Retina (tissue), 1 donor: ENCODE results near the gene MAK.
A peak's percentile ranks its signal among the peaks of the same experiment; 100 is the strongest.
"Not testable (repeated sequence)": the region's sequence is repeated elsewhere in the genome, so short reads cannot be mapped to it uniquely, and the experiment has no call there.

Experiments used
- DNase-seq: peaks from one replicate; pipeline ENCODE4 v3.0.0-alpha.2; 2016

Gene MAK, protein sequence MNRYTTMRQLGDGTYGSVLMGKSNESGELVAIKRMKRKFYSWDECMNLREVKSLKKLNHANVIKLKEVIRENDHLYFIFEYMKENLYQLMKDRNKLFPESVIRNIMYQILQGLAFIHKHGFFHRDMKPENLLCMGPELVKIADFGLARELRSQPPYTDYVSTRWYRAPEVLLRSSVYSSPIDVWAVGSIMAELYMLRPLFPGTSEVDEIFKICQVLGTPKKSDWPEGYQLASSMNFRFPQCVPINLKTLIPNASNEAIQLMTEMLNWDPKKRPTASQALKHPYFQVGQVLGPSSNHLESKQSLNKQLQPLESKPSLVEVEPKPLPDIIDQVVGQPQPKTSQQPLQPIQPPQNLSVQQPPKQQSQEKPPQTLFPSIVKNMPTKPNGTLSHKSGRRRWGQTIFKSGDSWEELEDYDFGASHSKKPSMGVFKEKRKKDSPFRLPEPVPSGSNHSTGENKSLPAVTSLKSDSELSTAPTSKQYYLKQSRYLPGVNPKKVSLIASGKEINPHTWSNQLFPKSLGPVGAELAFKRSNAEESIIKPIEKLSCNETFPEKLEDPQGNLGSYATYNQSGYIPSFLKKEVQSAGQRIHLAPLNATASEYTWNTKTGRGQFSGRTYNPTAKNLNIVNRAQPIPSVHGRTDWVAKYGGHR

DNA sequence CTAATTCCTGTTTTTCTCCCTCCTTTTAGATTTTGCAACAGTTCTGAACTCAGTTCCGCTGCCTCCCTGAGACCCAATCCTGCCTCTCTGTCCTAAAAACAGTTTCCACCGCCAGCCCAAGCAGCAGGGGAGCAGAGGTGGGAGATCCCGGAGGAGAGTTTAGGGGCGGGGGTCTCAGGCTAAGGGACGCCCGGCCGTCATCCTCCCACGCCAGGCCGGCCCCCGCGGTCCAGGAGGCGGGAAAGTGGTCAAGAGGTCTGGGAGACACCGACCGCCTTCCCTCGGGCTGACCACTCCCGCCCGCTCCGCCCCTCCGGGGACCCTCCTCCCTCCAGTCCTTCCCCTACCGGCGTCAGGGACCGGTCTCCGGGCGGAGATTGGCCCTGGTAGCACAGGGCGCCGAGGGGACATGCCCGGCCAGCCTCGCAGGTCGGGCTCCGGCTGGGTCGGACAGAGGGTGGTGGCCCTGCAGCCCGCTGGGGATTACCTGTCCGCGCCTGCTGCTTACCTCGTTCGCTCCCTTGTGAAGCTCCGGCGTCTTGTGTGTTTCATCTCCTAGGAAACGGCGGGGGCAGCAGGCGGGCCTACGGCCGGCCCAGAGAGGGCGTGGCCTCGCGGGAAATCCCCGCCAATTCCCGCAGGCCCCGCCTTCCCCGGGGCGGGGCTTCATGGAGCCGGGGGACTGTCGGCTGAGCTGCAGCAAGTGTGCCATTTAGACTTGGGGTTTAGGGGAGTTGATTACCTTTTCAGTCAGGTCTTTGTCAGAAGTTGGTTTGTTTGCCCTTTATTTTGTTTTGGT, at the start of gene MAK:
Gene MAK, minus strand, starts transcription at position 545 of the 799 bp plus-strand sequence. CDS start 7,891 bp downstream, outside the sequence.
- DNase-seq = peak; percentile 98

DNA sequence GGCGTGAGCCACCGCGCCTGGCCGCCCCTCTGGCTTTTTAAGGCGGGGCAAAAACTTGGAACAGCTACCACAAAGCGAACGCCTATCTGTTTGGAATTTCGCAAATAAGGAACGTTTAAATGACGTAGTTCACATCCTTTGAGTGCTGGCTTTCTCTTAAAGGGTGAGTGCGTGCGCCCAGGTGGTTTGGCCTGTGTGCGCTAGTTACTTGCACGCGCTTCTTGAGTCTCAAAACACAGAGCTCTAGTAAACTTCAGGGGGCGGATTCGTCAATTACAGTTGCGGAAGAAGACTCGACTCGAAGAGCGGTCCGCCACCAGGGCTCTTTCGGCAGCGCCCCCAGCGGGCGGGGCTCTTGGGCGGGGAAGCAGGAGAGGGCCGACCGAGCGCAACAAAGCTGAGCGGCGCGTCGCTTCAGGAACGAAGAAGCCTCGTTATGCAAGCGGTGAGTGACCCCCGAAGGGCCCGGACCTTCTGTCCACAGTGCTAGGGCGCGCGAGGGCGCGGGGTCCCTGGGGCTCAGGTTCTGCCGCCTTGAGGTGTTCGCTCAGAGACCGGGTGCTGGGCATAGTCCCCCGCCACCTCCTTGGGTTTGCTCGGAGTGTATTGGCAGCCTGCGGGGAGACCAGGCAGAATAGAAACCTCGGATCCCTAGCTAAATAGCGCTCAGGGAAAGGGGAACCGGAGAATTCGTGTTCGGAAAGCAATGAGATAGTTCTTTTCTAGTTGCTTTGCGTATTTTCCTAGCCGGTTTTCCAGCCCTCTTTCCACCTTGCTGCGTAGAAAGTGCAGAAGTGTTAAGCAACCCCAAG, 48.6 kb upstream of the MAK start, which contains the start of gene SYCP2L:
Gene SYCP2L, plus strand, starts transcription at position 362 of the 812 bp plus-strand sequence. Its CDS starts 75 bp downstream, at position 437.
- DNase-seq = peak; percentile 90

DNA sequence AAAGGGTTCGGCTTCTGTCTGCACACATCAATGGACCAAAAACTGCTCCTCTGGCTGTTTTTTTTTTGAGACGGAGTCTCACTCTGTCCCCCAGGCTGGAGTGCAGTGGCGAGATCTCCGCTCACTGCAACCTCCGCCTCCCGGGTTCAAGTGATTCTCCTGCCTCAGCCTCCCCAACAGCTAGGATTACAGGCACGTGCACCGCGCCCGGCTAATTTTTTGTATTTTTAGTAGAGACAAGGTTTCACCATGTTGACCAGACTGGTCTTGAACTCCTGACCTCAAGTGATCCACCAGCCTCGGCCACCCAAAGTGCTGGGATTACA, 48.0 kb upstream of the MAK start:
- not testable (repeated sequence) for DNase-seq

DNA sequence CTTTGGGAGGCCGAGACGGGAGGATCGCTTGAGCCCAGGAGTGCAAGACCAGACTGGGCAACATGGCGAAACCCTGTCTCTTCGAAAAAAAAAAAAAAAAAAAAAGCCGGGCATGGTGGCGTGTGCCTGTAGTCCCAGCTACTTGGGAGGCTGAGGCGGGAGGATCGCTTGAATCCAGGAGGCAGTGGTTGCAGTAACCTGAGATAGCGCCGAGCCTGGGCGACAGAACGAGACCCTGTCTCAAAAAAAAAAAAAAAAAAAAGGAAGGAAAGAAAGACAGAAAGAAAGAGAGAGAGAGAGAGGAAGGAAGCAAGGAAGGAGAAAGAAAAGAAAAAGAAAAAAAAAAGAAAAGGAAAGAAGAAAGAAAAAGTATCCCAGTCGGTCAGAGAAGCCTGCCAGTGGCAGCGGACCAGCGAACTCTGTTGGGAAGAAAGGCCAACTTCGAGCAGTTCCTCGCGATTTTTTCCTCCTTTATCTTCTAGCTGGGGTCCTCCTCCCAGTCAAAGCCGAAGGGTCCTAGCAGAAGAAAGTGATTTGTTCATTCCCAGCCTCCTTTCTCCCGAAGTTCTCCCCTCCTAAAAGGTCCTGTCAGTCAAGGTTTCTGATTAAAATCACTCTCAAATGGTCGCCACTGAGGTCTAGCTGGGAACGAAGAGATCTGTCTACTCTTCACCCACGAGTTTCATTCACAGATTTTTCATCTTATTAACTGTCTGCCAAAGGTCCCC, 46.1 kb upstream of the MAK start:
- DNase-seq = peak; percentile 32

DNA sequence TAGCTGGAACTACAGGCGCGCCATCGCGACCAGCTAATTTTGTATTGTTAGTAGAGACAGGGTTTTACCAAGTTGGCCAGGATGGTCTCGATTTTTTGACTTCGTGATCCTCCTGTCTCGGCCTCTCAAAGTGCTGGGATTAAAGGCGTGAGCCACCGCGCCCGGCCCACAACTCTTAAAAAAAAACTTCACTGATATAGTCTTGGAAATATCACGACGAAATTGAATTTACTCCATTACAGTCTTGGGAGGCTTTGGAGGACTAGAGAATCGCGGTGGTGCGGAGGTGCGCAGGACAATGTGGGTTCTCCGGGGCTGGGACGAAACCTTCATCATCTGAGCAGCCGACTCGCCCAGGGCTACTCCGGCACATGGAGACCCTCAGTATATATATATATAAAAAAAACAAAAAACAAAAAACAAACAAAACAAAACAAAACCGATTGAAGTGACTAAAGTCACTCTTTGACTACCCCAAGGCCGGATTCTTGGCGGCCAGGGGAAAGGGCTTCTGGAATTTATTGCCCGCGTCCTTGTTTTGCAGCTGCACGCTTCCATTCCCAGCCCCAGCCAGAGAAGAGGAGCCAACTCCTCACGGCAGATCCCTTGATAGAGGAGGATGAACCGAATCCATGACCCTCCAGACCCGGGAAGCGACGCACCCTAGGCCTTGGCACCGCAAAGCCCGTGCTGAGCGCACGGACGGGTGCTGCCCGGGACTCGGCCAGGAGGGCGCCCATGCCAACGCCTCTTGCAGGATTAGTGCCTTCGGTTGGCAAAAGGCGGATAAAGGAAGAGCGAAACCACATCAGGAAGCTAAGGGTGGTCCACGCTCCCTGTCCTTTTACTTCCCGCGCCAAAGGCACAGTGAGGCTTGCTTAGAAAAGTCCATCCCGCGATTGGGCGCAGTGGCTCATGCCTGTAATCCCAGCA, 45.2 kb upstream of the MAK start:
- DNase-seq = peak; percentile 66

DNA sequence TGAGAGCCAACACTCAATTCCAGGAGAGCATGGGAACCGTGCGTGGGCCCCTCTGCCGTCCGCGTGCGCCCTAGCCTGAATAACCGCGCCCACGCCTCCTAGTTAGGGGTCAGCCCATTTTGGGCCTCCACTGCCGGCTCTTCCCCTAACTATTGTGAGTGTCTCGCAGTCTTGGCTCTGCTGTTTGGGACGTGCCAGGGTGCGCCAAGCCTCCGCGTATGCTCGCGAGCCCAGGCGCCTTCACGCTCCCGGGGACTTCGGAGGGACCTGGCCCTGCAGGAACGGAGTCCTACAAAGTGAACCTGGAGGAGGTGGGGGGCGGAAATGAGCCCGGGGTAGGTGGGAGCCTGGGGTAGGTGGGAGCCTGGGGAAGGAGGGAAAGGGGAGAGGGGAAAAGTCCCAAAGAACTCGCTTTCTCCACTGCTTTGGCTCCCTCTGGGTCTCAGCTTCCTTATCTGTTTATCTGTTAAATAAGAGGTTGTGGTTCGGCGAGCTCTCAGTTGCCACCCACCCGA, 44.4 kb upstream of the MAK start:
- DNase-seq = peak; percentile 45

DNA sequence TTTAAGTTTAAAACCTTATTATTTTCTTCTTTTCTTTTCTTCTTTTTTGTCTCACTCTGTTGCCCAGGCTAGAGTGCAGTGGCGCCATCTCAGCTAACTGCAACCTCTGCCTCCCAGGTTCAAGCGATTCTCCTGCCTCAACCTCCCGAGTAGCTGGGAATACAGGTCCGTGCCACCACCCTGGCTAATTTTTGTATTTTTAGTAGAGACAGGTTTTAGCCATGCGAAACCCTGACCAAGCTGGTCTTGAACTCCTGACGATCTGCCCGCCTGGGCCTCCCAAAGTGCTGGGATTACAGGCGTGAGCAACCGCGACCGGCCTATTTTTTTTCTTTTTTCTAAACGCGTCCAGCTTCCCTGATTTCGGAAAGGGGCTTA, 43.9 kb upstream of the MAK start:
- DNase-seq = not testable (repeated sequence)

DNA sequence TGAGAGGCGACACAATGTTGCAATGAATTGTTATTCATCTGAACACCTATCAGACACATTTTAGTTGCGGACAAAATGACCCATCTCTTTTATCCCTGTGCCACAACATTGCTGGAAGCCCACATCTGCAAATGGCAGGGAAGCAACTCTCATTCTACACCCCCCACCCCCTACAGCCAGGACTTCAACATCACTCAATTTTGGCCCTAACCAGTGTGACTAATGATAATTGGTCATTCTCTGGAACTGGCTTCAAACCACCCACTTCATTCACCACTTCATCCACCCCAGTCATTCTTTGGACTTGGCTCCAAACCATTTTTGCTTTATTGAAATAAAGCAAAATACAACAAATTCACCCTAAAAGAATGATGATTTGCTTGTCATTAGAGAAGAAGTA, 42.0 kb upstream of the MAK start:
- DNase-seq = no peak

DNA sequence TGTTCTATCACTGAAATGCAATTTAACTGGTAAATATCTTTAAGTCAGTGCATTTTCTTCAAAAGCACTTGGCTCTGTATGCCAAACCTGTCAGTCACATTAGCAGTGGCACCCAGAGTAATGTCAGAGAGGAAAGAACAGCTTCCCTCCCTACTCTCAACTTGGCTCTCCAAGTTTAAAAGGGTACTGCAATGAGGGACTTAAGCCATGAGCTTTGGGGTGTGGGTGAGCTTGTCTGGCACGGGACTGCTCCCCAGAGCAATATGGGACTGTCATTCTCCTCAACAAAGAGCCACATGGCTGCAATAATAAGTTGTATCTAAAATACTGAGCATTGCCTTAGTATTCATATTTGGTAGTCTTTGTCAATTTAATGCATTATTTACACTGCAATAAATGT, 39.5 kb upstream of the MAK start:
- no peak for DNase-seq

DNA sequence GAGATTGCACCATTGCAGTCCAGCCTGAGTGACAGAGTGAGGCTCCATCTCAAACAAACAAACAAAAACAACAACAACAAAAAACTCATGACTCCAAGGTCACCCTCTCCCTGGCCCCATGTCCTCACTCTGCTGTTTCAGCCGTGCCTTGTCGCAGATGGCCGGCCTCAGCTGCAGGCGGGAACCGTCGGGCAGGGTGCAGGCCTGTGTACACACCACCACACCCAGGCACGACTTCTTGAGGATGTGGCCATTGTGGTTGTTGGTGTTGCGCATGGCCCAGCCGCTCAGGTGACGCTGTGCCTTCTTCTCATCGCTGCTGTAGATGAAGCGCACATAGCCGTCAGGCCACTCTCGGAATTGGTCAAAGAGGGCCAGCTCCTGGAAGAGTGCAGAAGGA, 38.7 kb upstream of the MAK start:
- DNase-seq = no peak

DNA sequence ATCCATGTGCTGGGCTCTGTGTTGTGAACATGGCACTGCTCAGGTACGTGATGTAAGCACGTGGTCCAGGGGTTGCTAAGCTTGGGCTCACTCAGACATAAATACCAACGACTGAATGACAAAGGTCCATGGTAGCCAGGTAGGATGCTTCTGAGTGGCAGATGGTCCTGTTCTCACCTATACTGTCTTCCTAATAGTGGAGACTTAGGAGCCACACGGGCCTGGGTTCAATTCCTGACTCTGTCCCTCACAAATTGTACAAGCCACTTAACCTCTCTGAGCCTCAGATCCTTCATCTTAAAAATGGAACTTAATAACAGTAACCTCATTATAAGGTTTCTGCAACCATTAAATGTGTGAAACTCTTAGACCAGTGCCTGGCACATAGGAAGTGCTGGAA, 36.7 kb upstream of the MAK start:
- DNase-seq = no peak

DNA sequence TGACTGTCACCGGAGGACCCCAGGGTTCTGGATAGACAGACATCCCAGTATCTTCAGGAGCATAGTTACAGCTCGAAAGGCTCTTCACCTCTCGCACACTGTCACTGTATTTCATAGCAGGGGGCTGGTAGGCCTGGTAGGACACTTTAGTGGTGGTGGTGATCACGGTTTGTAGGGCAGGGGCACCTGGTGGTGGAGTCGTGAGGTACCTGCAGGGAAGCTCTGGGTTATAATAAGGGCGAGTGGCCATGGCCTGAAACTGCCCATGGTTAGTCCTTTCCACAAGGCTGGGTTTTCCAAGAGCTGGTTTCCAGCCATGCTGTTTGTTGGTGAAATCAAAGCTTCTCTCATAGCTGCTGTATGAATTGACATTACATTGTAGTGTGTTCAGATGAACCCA, 35.9 kb upstream of the MAK start:
- DNase-seq = no peak

DNA sequence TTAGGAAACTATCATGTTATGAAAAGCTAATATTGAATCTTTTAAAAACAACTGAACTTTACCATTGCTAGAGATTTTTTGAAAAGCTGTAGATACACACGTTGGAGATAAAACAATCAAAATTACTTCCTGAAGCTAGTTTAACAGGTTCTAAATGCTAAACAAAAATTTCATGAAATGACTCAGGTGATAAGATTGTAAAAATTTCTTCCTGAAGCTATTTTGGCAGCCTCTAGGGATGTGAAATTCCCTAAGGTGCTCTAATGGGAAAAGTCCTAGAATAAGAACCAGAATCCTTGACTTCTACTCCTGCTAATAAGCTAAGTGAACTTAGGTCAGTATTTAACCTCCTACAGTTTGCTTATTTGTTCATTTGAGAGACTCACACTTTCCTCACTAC, 35.0 kb upstream of the MAK start:
- no peak for DNase-seq

DNA sequence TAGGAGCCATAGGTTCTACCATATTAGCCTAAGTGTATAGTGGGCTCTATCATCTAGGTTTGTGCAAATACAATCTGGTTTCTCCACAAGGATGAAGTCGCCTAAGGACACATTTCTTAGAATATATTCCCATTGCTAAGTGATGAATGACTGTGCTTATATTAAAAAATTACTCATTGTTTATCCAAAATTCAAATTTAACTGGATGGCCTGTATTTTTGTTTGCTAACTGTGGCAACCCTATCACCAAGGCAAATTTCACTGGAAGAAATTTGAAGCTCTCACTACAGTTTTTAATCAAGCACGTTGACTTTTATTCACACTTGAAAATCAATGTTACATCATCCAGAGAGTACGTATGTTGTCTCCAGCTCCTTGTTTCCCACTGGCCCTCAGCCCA, 29.6 kb upstream of the MAK start:
- no peak for DNase-seq

DNA sequence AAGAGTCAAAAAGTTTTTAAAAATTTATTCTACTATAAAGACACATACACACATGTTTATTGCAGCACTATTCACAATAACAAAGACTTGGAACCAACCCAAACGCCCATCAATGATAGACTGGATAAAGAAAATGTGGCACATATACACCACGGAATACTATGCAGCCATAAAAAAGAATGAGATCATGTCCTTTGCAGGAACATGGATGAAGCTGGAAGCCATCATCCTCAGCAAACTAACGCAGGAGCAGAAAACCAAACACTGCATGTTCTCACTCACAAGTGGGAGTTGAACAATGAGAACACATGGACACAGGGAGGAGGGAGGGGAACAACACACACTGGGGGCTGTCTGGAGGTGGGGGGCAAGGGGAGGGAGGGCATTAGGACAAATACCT, 28.4 kb upstream of the MAK start:
- not testable (repeated sequence) for DNase-seq

DNA sequence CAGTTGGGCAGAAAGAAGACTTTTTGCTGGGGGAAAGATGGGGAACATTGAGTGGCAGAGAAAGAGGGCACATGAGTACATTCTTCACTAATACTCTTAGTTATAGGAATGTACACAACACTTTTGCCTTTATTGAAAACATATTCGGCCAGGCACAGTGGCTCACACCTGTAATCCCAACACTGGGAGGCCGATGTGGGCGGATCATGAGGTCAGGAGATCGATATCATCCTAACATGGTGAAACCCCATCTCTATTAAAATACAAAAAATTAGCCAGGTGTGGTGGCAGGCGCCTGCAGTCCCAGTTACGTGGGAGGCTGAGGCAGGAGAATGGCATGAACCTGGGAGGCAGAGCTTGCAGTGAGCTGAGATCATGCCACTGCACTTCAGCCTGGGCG, 24.7 kb upstream of the MAK start:
- DNase-seq = not testable (repeated sequence)

DNA sequence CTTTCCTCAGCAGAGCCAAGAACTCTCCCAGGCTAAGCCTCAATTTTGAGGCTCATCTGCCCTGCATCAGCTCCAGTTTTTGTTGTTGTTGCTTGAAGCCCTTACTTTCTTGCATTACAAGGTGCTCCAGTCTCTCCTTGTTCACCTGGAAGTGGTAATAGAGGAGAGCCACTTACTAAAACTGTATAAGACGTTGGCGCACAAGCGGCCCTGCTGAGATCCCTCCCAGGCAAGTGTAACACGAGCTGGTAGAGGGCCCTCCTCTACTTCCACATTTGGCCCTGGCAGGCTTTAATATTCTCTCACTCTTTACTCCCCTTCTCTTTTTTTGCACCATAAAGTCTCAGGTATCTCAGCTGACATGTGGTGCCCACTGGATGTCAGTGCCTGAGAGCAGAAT, 24.0 kb upstream of the MAK start:
- DNase-seq = no peak

DNA sequence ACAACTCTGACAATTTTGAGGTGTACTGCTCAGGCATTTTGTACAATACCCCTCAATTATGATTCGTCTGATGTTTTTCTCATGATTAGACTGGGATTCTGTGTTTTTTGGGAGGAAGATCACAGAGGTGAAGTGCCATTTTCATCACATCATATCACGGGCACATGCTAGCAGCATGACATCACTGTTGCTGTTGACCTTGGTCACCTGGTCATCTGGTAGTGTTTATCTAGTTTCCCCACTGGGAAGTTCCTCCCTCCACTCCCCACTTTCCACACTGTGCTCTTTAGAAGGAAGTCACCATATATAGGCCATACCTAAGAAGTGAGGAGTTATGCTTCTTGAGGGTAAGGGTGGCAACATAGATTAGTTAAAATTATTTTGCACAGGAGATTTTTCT, 22.7 kb upstream of the MAK start:
- no peak for DNase-seq

DNA sequence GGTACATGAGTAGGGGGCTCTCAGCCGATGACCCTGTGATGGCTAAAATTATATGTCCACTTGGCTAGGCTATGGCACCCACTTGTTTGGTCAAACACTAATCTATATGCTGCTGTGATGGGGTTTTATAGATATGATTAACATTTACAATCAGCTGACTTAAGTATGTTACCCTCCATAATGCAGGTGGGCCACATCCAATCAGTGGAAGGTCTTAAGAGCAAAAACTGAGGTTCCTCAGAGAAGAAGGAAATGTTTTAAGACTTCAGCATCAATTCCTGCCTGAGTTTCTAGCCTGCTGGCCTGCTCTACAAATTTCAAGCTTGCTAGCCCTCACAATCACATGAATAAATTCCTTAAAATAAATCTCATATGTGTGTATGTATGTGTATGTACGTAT, 18.9 kb upstream of the MAK start:
- DNase-seq = no peak

DNA sequence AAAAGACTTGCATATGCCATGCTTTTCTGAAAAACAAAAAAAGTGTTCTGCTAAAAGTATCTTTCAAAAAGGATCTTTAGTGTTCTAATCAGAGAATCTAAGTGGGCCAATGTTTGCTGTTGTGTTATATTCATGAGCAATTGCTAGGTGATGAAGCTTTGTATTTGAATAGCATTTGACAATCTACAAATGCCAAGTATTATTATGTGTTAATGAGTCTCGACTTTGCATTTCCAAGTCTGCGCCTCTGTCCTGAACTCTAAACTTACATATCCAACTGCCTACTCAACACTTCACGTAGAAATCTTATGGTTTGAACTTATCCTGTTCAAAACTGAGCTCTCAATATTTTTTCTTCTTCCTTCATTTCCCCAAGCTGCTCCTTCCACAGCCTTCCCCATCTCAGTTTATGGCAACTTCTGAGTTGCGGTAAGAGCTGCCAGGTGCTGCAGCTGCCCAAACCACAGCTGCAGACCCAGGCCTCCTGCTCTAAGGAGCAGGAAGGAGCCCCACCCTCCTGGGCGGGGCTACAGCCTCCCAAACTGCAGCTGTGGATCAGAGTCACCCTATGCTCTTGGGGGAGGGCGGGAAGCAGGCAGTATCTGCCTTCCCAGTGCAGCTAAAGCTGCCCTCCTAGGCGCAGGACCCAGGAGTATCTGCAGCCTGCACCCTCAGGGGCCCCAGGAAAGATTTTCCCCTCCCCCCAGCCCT, 16.7 kb upstream of the MAK start:
- no peak for DNase-seq
